NCI-H510A treated with DMSO at 0.1 percent for 48 hours (cell line): ENCODE measurements around the gene EEF1E1.

ENCODE experiments used
- DNase-seq: peaks from one replicate; lab custom pipeline; 2025; lab: John Stamatoyannopoulos, UW

Gene EEF1E1

DNA sequence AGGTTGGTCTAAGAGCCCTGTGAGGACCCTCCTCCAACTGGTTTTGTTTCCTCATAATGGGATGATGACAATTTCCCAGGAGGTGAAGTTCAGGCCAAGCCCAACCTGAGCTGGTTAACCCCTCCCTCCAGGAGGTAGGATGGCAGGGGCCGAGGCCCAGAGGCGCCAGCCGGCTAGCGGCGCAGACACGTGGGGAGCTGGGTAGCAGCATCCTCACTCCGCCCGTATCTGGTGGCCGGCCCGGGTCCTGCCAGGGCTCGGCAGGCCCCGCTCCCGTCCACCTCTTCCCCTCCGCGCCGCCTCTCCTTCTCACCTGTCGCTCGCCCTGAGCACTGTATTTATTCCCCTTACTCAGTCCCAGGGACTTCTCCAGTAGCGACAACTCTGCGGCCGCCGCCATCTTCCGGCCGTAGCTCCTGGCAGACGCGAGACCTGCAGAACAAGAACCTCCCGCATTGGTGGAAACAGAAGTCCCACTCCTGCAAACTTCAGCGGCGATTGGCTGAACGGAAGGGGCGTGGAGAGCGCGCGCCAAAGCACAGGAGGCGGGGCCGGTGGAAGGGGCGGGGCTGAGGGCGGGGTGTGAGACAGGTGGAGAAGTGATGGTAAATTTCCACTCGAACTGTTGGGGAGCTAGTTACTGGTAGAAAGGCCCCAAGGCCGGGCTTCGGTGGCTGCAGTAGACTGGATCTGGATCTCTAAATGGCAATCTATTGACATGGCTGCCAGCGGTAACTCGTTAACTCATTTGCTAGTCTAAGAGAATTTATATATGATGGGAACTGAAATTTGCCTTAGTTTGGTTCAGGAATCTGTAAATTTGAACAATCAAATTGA lies at the start of gene EEF1E1:
Gene EEF1E1 (minus strand): TSS at position 427 of the 837 bp plus-strand sequence. CDS start 27 bp downstream, at position 400.
- DNase-seq: peak; percentile 88

- no peak for DNase-seq
These were observed 47.0 kb upstream of the EEF1E1 start for GRCh38 chr6:8149350-8149749.

DNA sequence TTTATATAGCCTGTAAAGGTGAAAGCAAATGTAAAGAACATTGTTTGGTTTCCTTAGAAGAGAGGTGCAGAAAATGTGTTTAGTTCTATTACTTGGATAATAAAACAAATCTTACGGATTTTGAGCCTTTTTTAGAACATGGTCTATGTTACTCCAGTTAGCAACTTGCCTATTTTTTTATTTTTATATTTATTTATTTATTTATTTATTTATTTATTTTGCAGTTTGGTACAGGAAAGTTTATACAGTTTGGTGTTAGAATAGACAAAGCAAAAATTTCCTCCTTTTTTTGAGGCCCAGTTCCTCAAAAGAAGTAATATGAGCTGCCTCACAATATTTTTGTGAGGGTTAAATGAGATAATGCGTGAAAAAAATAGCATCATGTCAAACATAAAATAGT lies 41.6 kb upstream of the EEF1E1 start:
- no peak for DNase-seq

DNA sequence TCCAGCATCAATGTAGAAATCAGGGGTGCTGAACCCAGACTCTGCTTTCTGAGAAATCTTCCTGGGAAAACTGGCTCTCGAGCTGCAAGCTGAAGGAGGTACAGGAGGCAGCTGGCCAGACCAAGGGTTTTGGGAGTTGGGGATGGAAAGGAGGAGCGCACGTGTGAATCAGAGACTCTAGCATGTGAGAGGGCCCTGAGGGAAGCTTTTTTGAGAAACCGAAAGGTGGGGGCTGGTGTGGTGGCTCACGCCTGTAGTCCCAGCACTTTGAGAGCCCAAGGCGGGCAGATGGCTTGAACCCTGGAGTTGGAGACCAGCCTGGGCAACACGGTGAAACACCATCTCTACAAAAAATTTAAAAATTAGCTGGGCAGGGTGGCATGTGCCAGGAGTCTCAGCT lies 37.1 kb upstream of the EEF1E1 start:
- no peak for DNase-seq

GRCh38 chr6:8137529-8137939 lies 35.2 kb upstream of the EEF1E1 start:
- no peak for DNase-seq

DNA sequence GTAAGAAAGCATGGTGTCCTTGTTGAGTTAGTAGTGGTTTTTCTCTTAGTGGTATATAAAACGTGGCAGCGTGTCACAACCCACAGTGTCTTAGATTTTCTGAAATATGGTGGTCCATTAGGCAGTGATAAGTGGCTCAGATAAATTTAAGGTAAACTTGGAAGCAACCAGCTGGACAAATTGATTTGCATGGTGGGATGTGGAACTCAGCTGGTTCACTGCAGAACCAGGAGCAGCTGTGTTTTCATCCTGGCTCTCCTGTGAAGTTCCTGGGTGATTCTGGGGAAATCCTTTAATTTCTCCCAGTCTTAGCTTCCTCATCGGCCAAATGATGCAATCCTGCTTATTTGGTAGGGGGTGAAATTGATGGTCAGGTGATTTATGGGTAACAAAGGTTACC lies 32.9 kb upstream of the EEF1E1 start:
- no peak for DNase-seq

DNA sequence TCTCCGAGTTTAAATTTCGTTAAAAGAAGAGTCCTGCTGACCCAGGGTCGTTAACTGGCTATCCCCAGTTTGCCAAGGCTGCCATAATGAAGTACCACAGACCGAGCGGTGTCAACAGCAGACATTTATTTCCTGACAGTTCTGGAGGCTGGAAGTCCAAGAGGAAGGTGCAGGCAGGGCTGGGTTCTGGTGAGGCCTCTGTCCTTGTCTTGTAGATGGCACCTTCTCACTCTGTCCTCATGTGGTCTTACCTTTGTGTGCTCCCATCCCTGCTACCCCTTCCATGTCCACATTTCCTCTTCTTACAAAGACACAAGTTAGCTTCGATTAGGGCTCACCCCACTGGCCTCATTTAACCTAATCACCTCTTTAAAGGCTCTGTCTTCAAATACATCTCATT lies 29.8 kb upstream of the EEF1E1 start:
- DNase-seq: no peak

DNA sequence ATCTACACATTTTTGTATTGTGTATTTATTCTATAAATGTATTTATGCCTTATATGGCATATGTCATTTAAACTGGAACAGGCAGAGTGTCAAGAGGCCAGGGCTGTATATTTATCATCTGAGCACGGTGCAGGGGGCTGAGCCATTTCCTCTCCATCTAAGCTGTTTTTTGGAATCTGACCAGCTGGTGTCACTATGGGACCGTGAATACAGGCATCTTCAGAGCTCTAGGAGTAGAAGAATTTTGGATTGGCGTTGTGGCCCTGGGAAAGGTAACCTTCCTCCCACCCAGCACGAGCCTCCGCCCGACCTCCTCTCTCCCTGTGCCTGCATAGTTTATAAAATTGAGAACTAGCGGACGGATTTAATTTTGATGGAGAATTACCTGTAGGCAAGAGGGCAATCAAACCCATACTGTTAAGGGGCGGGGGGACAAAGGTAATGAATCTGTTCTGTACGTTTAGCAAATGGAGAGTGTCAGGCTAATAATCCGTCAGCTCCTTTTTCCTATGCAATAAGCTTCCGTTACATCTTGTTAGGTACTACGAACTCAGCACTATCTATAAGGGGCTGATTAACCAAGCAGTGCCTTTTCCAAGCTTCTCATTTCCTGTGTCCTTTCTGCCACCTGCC lies 29.0 kb upstream of the EEF1E1 start:
- peak; percentile 11 for DNase-seq

DNA sequence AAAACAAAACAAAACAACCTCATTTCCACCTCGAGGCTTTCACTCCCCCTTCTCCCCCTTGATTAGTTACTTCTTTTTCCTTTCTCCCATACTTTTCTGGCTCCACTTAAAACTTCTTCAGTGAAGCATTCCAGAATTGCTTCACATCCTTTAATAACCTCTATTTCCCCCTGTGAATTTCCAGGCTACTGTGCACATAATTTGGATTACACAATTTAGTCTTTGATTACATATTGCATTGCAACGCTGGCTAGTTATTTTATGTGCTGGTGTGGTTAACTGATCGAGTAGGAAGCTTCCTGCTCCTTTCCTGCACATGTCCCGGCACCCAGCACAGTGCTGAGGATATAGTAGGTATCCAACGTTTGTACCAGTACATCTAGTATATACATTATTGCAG lies 28.1 kb upstream of the EEF1E1 start:
- no peak for DNase-seq

- no peak for DNase-seq
These were observed 20.9 kb upstream of the EEF1E1 start for GRCh38 chr6:8123236-8123635.

DNA sequence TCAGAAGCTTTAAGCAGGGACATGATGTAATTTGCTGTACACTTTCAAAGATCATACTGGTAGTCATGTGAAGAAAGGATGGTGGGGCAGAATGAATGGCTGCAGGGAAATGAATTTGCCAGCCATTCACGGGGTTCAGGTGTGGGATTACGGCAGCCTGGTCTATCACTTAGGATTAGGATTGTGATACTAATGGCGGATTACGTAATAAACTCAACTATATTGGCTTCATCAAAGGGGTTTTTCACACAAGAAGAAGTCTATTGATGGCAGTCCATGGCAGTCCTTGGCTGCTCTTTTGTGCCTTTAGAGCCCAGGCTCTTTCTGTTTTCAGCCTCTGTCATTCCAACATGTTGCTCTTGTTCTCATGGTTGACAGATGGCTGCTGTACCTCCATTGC lies 12.6 kb upstream of the EEF1E1 start:
- DNase-seq: no peak

DNA sequence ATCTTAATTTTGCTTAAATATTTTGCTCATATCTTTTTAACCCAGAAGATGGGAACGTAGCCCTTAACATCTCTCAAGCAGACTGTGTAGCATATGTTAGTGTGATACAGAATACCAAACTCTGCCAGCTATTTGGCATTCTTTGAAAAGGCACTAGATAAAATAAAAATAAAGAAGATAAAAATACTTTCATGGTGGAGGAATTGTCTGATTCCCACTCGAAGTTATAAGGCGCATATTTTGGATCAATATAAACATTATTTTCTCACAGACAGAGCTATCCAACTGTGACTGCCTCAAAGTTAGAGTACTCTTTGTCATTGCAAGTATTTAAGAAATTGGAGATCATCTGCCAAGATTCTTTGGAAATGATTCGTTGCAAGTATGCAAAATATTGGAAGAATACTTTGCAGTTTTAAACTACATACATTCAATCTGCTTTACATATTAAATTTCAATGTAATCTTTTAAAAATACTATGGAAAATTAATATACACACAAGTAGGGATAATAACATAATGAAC lies 10.8 kb upstream of the EEF1E1 start:
- DNase-seq: no peak

DNA sequence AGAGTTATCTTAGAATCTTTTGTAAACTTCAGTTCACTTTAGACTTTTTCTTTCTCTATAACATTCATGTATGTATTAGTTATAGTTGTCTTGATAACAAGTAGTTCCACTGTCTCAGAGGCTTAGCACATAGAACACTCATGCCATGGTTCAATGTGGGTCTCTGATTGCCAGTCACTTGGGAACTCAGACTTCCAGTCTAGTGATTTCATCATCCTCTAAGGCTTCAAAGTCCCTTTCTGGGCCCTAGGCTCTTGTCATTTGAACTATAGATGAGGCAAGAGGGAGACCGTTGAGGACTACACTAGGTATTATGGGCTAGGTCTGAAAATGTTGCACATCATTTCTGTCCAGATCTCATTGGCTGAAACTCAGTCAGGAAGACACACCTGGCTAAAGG lies 8.4 kb upstream of the EEF1E1 start:
- no peak for DNase-seq

DNA sequence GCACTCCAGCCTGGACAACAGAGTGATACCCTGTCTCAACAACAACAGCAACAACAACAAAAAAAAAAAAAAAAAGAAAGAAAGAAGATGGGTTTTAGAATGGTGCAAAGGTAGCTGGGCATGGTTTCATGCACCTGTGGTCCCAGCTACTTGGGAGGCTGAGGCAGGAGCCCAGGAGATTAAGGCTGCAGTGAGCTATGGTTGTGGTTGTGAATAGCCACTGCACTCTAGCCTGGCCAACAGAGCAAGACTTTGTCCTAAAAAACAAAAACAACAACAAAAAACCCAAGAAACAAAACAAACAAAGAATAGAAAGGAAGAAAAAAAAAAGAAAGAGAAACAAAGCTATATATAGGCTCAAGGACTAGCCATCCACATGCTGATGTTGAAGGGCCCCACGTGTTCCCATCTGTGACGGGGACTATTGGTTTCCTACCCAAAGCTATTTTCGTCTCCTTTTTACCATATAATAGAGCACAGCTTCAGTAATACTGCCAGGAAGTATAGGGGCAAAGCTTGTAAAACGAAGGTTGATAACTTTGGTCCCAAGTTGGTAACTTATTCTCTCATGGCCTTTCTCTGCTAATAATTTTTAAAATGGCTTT lies 7.9 kb upstream of the EEF1E1 start:
- no peak for DNase-seq

- DNase-seq: no peak
These were observed 6.6 kb upstream of the EEF1E1 start for GRCh38 chr6:8108759-8109539.

DNA sequence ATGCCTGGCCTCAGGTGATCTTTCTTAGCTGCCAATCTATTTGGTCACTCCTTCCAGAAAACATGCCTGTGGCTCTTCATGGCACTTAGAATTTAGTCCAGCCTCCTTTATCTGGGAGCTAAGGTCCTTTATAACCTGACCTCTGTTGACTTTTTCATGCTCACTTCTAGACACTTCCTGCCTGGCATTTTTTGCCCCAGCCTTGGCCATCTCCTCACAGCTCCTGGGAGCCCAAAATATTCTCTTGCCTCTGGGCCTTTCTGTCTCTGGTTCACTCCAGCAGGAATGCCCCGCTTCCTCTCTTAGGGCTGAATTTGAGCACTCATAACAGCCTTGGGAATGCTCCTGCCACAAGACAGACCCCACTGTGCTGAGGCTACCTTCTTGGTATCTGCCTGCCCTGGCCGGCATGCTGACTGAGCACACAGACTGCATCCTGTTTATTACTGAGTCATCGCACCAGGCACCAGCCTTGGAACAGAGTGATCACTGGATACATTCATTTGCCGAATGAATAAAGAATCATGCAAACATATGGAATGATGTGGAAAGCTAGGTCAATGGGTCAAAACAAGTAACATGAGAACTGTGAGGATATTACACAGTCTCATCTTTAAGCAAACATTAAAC lies 5.8 kb upstream of the EEF1E1 start:
- no peak for DNase-seq

GRCh38 chr6:8105791-8106190 lies 3.4 kb upstream of the EEF1E1 start:
- no peak for DNase-seq

DNA sequence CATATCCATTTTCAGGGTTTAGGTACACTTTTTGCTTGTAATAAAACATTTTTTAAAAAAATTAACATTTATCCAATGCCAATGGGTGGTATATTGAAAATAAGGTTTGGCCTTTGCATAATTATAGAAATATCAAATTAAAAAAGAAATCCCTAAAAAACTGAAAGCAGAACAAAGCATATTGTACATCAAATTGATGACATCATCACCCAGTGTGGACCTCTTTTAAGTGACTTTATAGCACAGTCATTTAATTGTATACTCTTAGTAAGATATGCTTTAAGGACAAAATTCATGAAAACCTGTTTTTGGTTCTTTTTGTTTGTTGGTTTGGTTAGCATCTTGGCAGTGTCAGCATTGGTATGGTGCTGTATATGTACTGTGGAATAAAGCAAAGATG lies 1.4 kb upstream of the EEF1E1 start:
- no peak for DNase-seq

- DNase-seq: no peak
These were observed 2.0 kb downstream of the EEF1E1 start for GRCh38 chr6:8100159-8100854.

DNA sequence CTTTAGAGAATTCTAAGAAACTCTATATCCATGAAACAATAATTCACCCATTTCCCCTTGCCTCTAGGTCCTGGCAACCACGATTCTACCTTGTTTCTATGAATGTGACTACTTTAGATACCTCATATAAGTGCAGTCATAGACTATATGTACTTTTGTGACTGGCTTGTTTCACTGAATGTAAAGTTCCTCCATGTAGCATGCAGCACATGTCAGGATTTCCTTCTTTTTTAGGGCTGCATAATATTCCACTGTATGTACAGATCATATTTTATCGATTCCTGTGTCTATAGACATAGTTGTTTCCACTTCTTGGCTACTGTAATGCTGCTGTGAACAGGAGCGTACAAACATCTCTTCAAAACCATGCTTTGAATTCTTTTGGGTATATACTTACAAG lies 11.7 kb downstream of the EEF1E1 start:
- no peak for DNase-seq

DNA sequence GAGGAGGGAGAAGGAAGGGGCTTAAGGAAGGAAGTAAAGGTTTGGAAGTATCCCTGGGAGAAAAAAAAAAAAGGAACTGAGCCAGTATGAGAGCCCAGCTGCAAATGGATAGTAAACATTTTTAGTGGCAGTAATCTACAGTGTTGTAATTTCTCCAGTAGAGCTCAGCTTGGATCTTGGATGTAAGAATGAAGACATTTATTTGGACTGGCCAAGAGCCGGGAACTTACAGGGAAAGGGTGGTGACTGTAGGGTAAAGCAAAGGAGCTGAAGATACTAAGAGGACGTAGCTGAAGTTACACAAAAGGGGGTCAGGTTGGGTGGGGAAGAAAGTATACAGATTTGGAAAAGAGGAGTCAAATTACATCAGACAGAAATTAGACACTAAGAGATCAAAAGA lies 13.5 kb downstream of the EEF1E1 start:
- no peak for DNase-seq
